Breast epithelium (tissue), 3 donors: ENCODE measurements around the gene PDIA5.

Experiments
- CTCF ChIP-seq, 3 donors: fragments of 450-650 bp; IDR thresholded peaks; one replicate each; pipeline ENCODE4 v1.5.1; 2016 to 2017; ENCODE audit warnings: antibody characterized with exemption in 3 of 3, mild to moderate bottlenecking in 3 of 3, moderate library complexity in 3 of 3
- POLR2A ChIP-seq: fragments of 450-650 bp; IDR thresholded peaks from one replicate; pipeline ENCODE4 v1.6.1; 2016; ENCODE audit warnings: antibody characterized with exemption, mild to moderate bottlenecking, moderate library complexity
- POLR2AphosphoS5 ChIP-seq, 3 donors: sonication (generic); formaldehyde crosslinking; IDR thresholded peaks; one replicate each; pipeline ENCODE4 v1.6.1; 2017; ENCODE audit warnings: antibody characterized with exemption in 3 of 3

DNA sequence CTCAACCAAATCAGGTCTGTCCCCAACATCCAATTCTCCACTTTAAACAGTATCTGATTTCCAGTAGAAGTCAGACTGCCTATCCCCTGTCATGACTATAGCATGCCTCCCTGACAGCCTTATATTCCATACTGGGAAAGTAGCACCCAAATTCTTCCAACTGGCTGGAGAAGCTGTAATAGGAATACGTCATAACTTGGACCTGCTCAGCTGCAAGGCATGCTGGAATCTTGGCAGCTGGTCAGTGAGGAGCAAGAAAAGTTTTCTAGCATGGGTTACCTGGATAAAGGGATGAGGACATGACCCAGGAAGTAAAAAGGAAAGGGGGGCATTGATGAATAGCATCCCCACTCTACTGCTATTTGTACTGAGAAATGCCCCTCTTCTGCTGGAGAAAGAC is 48.1 kb upstream of the PDIA5 start:
- TF ChIP-seq CTCF (IDR thresholded peaks at IDR 0.05) (no peak), POLR2A (no peak), POLR2AphosphoS5 (IDR thresholded peaks at IDR 0.05) (no peak)
